ENCODE measurements around the gene LAMA3. TPM values are rescaled to one million over a fixed set of nuclear protein-coding genes. Genes with fewer than 3 reads are reported as not detected.

Gene LAMA3
- total RNA-seq, 1 experiment from 2014 or later: 34.6 TPM

DNA sequence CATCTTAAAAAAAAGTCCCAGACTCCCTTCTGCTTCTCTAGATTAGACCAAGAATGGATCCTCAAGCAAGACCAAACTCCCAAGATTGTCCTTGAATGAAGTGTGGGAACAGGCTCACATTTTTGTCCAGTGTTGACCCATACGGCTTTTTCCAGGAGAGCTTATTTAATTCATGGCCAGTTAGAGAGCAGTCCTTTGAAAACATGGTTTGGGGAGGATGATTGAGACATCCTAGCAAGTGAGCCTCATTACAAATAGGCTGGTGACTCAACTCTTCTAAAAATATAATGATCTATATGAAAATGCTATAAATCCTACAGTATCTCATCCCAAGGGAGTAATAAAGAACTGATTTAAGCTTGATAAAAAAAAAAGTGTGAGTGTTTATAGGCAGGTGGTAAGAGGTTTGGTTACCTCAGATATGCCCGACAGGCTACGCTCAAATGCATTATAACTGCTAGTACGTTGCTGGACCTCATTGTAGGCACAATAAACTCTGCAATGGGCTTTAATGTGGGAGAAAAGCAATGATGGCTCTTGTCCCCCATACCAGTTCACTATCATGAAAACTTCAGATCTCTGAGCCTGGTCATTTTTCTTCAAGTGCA lies 43.6 kb upstream of the LAMA3 start:
- H3K9me3 ChIP-seq: no peaks in the 10 kb centered on the region
- no peaks in the 10 kb centered on the region for H3K27me3 ChIP-seq (replicated peaks; ENCODE audit: control insufficient read depth, insufficient read depth, low read length)
- no TSS peak for BruUV-seq (replicated peaks)
- Mint-ChIP-seq H3K9me3 (ENCODE audit: unreplicated experiment) (peaks cover 8% of the 10 kb centered on the region), H3K4me3 (ENCODE audit: unreplicated experiment) (no peak overlapping the region), H3K36me3 (ENCODE audit: insufficient read depth, unreplicated experiment) (peaks cover 26% of the 10 kb centered on the region), H3K27me3 (ENCODE audit: insufficient read depth, unreplicated experiment) (no peaks in the 10 kb centered on the region), H3K27ac (ENCODE audit: unreplicated experiment) (no peak overlapping the region), H3K4me1 (ENCODE audit: low read depth, unreplicated experiment) (no peaks in the 10 kb centered on the region)
- CTCF ChIA-PET: no interaction called here
- H3K36me3 ChIP-seq (ENCODE audit: control insufficient read depth, insufficient read depth, low read length): no peaks in the 10 kb centered on the region
- no peak for TF ChIP-seq CTCF (IDR thresholded peaks at IDR 0.05; ENCODE audit: insufficient read depth in 1 of 2, low read depth in 1 of 2, low read length in 1 of 2, severe bottlenecking in 1 of 2, unreplicated experiment in 1 of 2)
- POLR2A ChIA-PET: no interaction called here
- H3K4me1 ChIP-seq: peaks cover 13% of the 10 kb centered on the region
- intact Hi-C loops (cut with micrococcal nuclease; ENCODE audit: unreplicated experiment): no loop called here
- DNase-seq: no peak
- no peak overlapping the region for H3K4me3 ChIP-seq (ENCODE audit: low read depth, low read length)

DNA sequence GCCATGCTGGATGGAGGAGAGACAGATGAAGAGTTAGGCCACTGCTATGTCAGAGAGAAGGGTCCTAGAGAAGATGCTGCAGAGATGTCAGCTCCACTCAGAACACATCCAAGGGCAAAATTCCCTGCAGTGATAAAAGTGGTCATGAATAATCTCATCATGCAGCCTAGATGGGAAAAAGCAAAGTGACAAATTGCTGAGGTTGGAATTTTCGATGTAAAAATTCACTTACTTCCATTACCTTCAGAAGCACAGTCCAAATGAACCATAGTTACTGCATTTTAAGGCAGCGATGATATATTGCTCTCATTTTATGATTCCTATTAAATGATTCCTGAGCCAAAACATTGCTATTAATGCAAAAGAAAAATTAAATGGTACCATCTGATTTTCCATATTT lies 43.0 kb upstream of the LAMA3 start:
- peaks cover 8% of the 10 kb centered on the region for H3K9me3 Mint-ChIP-seq (ENCODE audit: unreplicated experiment)
- POLR2A ChIA-PET: no interaction called here
- intact Hi-C loops (cut with micrococcal nuclease; ENCODE audit: unreplicated experiment): no loop called here

DNA sequence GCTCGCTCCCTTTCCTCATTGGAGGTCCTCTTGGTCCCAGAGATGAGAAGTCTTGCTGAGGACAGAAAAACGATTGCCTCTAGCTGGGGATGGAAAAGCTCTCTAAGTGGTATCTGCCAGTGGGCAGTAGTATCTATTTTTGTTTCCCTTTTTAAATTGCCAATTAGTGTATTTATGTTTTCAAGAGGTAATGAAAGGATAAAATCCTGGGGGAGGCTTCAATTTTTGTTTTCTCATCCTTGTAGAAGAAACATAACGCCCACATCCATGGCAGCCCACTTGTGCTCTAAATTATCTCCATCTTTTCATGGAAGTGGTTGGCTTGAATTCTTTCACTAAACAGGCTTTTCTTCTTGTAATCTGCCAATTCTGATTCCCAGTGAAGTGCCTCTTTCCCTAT lies 40.8 kb upstream of the LAMA3 start:
- Mint-ChIP-seq H3K27ac (ENCODE audit: unreplicated experiment) (no peak overlapping the region), H3K4me3 (ENCODE audit: unreplicated experiment) (no peak overlapping the region), H3K4me1 (ENCODE audit: low read depth, unreplicated experiment) (peaks cover 14% of the 10 kb centered on the region), H3K27me3 (ENCODE audit: insufficient read depth, unreplicated experiment) (no peaks in the 10 kb centered on the region), H3K9me3 (ENCODE audit: unreplicated experiment) (no peaks in the 10 kb centered on the region), H3K36me3 (ENCODE audit: insufficient read depth, unreplicated experiment) (peaks cover 26% of the 10 kb centered on the region)
- no peak overlapping the region for H3K4me3 ChIP-seq (ENCODE audit: low read depth, low read length)
- no peaks in the 10 kb centered on the region for H3K36me3 ChIP-seq (ENCODE audit: control insufficient read depth, insufficient read depth, low read length)
- H3K4me1 ChIP-seq: peaks cover 36% of the 10 kb centered on the region
- no peak for TF ChIP-seq CTCF (IDR thresholded peaks at IDR 0.05; ENCODE audit: insufficient read depth in 1 of 2, low read depth in 1 of 2, low read length in 1 of 2, severe bottlenecking in 1 of 2, unreplicated experiment in 1 of 2)
- ChIA-PET CTCF (no interaction called here), POLR2A (no interaction called here)
- intact Hi-C loops (cut with micrococcal nuclease; ENCODE audit: unreplicated experiment): no loop called here
- no TSS peak for BruUV-seq (replicated peaks)
- H3K9me3 ChIP-seq: no peaks in the 10 kb centered on the region
- H3K27me3 ChIP-seq (replicated peaks; ENCODE audit: control insufficient read depth, insufficient read depth, low read length): no peaks in the 10 kb centered on the region
- no peak for DNase-seq

More for the DNA sequence above, 43.0 kb upstream of the LAMA3 start:
- DNase-seq: no peak
- Mint-ChIP-seq H3K4me3 (ENCODE audit: unreplicated experiment) (no peak overlapping the region), H3K36me3 (ENCODE audit: insufficient read depth, unreplicated experiment) (peaks cover 26% of the 10 kb centered on the region), H3K27ac (ENCODE audit: unreplicated experiment) (no peak overlapping the region), H3K4me1 (ENCODE audit: low read depth, unreplicated experiment) (no peaks in the 10 kb centered on the region), H3K27me3 (ENCODE audit: insufficient read depth, unreplicated experiment) (no peaks in the 10 kb centered on the region)
- Histone ChIP-seq H3K36me3 (ENCODE audit: control insufficient read depth, insufficient read depth, low read length) (no peaks in the 10 kb centered on the region), H3K27me3 (replicated peaks; ENCODE audit: control insufficient read depth, insufficient read depth, low read length) (no peaks in the 10 kb centered on the region), H3K4me1 (peaks cover 17% of the 10 kb centered on the region), H3K4me3 (ENCODE audit: low read depth, low read length) (no peak overlapping the region), H3K9me3 (no peaks in the 10 kb centered on the region)
- no peak for TF ChIP-seq CTCF (IDR thresholded peaks at IDR 0.05; ENCODE audit: insufficient read depth in 1 of 2, low read depth in 1 of 2, low read length in 1 of 2, severe bottlenecking in 1 of 2, unreplicated experiment in 1 of 2)
- BruUV-seq (replicated peaks): no TSS peak
- CTCF ChIA-PET: no interaction called here
